ENCODE data around the gene SLC16A7. TPM values are rescaled to one million over a fixed set of nuclear protein-coding genes. Genes with fewer than 3 reads are reported as not detected.
"Not testable (repeated sequence)": the region's sequence is repeated elsewhere in the genome, so short reads cannot be mapped to it uniquely, and the experiment has no call there.

SLC16A7 gene
- total and polyA plus RNA-seq, 9 of the 15 experiments (the other 6 are each of a cell fraction or from before 2014, with no cell fraction given), result 0.18 TPM; not detected in 8

DNA sequence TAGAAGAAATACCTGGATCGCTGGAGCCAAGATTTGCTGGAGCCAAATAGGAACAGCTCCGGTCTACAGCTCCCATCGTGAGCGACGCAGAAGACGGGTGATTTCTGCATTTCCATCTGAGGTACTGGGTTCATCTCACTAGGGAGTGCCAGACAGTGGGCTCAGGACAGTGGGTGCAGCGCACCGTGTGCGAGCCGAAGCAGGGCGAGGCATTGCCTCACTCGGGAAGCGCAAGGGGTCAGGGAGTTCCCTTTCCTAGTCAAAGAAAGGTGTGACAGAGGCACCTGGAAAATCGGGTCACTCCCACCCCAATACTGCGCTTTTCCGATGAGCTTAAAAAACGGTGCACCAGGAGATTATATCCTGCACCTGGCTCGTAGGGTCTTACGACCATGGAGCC, 155.3 kb downstream of the SLC16A7 start:
- H4K20me1 ChIP-seq (replicated peaks; ENCODE audit: control insufficient read depth, insufficient read depth, low read length); H3K9ac ChIP-seq (ENCODE audit: insufficient read depth in 1 of 2, low read depth in 2 of 2, low read length in 2 of 2); ATAC-seq; H3K9me1 ChIP-seq (ENCODE audit: control insufficient read depth, insufficient read depth, low read length); in situ Hi-C loops (cut with MboI); FAIRE-seq; DNase-seq (ENCODE audit: extremely low read depth in 1 of 4, low spot score in 3 of 4); intact Hi-C loops (cut with micrococcal nuclease); BruUV-seq (replicated peaks); H3K79me2 ChIP-seq (ENCODE audit: control insufficient read depth, insufficient read depth, low read length); H3K27ac ChIP-seq (ENCODE audit: extremely low read depth, low read depth, low read length); H3K4me3 ChIP-seq; POLR2A ChIA-PET; H3K27me3 ChIP-seq (ENCODE audit: control insufficient read depth in 2 of 2, insufficient read depth in 2 of 2, low read length in 2 of 2); H3K4me1 ChIP-seq (replicated peaks in 1 of 2; ENCODE audit: control insufficient read depth in 2 of 2, insufficient read depth in 2 of 2, low read length in 2 of 2); H3K36me3 ChIP-seq (ENCODE audit: control insufficient read depth, insufficient read depth, low read length); H3K9me3 ChIP-seq (replicated peaks; ENCODE audit: control insufficient read depth, insufficient read depth, low read depth, low read length); H2AFZ ChIP-seq (ENCODE audit: low read depth, low read length); H3K4me2 ChIP-seq (ENCODE audit: insufficient read depth, low read length); CTCF ChIA-PET (ENCODE audit: low intra/inter-chr PET ratio): not testable (repeated sequence)
- 0% methylated on average over 11 of the region's 19 CpGs for WGBS (ENCODE audit: insufficient coverage, low coverage, missing lambda C conversion rate)

DNA sequence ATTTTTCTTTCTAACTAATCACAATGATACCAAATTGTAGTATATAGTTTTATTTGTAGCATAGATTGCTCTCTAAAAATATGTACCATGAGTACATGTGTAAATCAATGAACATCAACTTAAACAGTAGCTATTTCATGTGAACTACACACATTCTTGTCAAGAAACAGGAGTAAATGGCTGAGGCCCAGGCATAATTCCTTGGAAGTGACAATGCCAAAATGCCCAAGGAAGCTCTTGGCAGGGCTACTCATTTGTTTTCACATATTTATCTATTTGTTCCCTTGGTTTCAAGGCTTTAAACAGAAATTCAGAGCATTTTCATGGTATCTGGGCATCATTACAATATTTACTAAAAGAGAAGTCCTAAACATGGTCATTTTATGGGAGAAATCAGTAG, 165.7 kb downstream of the SLC16A7 start:
- Histone ChIP-seq H3K27ac (ENCODE audit: extremely low read depth, low read depth, low read length) (no peak overlapping the region), H3K9me1 (ENCODE audit: control insufficient read depth, insufficient read depth, low read length) (no peaks in the 10 kb centered on the region), H3K79me2 (ENCODE audit: control insufficient read depth, insufficient read depth, low read length) (no peaks in the 10 kb centered on the region), H3K9ac (ENCODE audit: insufficient read depth in 1 of 2, low read depth in 2 of 2, low read length in 2 of 2) (no peak overlapping the region), H4K20me1 (replicated peaks; ENCODE audit: control insufficient read depth, insufficient read depth, low read length) (no peaks in the 10 kb centered on the region), H3K4me3 (no peak overlapping the region), H3K9me3 (replicated peaks; ENCODE audit: control insufficient read depth, insufficient read depth, low read depth, low read length) (no peaks in the 10 kb centered on the region), H3K27me3 (ENCODE audit: control insufficient read depth in 2 of 2, insufficient read depth in 2 of 2, low read length in 2 of 2) (no peaks in the 10 kb centered on the region), H2AFZ (ENCODE audit: low read depth, low read length) (no peak overlapping the region), H3K4me1 (replicated peaks in 1 of 2; ENCODE audit: control insufficient read depth in 2 of 2, insufficient read depth in 2 of 2, low read length in 2 of 2) (no peaks in the 10 kb centered on the region), H3K36me3 (ENCODE audit: control insufficient read depth, insufficient read depth, low read length) (no peaks in the 10 kb centered on the region), H3K4me2 (ENCODE audit: insufficient read depth, low read length) (no peak overlapping the region)
- no TSS peak for BruUV-seq (replicated peaks)
- POLR2A ChIA-PET, result no interaction called here
- ATAC-seq (no peak), FAIRE-seq (no peak), DNase-seq (ENCODE audit: extremely low read depth in 1 of 4, low spot score in 3 of 4) (no peak)
- in situ Hi-C loops (cut with MboI) (no loop called here), intact Hi-C loops (cut with micrococcal nuclease) (no loop called here)
- CTCF ChIA-PET (ENCODE audit: low intra/inter-chr PET ratio), result no interaction called here
- TF ChIP-seq HMGN3 (IDR thresholded peaks at IDR 0.05; ENCODE audit: borderline replicate concordance, extremely low read depth, insufficient read length, low read depth, low read length) (no peak), HNRNPL (IDR thresholded peaks at IDR 0.05; ENCODE audit: low read depth, low read length) (no peak), EGR1 (conservative IDR thresholded peaks at IDR 0.05) (no peak)
